ACC112 (cell line): ENCODE results near the gene SPEN.

ENCODE experiments used
- H2AFZ ChIP-seq: fragments of 200-600 bp; sonication (generic); one replicate; pipeline ENCODE4 v1.6.0; 2017; ENCODE audit warnings: antibody characterized with exemption, low read length; ENCODE audit not compliant: unreplicated experiment
- H3K27ac ChIP-seq: fragments of 200-600 bp; sonication (generic); 2 replicates; pipeline ENCODE4 v1.5.1; 2014; ENCODE audit warnings: low read depth, mild to moderate bottlenecking, antibody characterized with exemption, low read length, moderate library complexity
- H3K27me3 ChIP-seq: fragments of 200-600 bp; sonication (generic); 2 replicates; pipeline ENCODE4 v1.6.1; 2014; ENCODE audit warnings: mild to moderate bottlenecking, antibody characterized with exemption, low read length, moderate library complexity, mixed read lengths; ENCODE audit not compliant: insufficient read depth
- H3K36me3 ChIP-seq: fragments of 200-600 bp; sonication (generic); 2 replicates; pipeline ENCODE4 v1.6.1; 2016; ENCODE audit warnings: mild to moderate bottlenecking, antibody characterized with exemption, low read length, moderate library complexity, mixed read lengths; ENCODE audit not compliant: insufficient read depth
- H3K4me1 ChIP-seq: fragments of 200-600 bp; sonication (generic); one replicate; pipeline ENCODE4 v1.6.1; 2016; ENCODE audit warnings: low read length, mixed read lengths; ENCODE audit not compliant: insufficient read depth, unreplicated experiment, control insufficient read depth
- H3K4me3 ChIP-seq: fragments of 200-600 bp; sonication (generic); 2 replicates; pipeline ENCODE4 v1.5.1; 2014; ENCODE audit warnings: mild to moderate bottlenecking, low read depth, low read length
- H3K79me2 ChIP-seq: fragments of 200-600 bp; sonication (generic); one replicate; pipeline ENCODE4 v1.6.0; 2016; ENCODE audit warnings: low read length; ENCODE audit not compliant: control insufficient read depth, unreplicated experiment, insufficient read depth

Gene SPEN

GRCh38 chr1:15950763-15951295 lies 103.3 kb downstream of the SPEN start:
- peaks cover 67% of the 10 kb centered on the region for H3K4me1 ChIP-seq
- H3K79me2 ChIP-seq, result peaks cover 63% of the 10 kb centered on the region
- peak overlapping the region; percentile 65; the same call in 1 of the 2 replicates for H3K4me3 ChIP-seq
- no peak overlapping the region for H2AFZ ChIP-seq
- H3K27ac ChIP-seq, result peak overlapping the region; percentile 99
- no peaks in the 10 kb centered on the region for H3K27me3 ChIP-seq
- H3K36me3 ChIP-seq, result peaks cover 6% of the 10 kb centered on the region; the same call in 1 of the 2 replicates

- Histone ChIP-seq H3K4me1 (peaks cover 74% of the 10 kb centered on the region), H3K79me2 (peaks cover 63% of the 10 kb centered on the region), H2AFZ (no peak overlapping the region), H3K4me3 (no peak overlapping the region), H3K27me3 (no peaks in the 10 kb centered on the region), H3K36me3 (peaks cover 4% of the 10 kb centered on the region; the same call in 1 of the 2 replicates), H3K27ac (peak overlapping the region; percentile 99)
These were observed 104.0 kb downstream of the SPEN start for GRCh38 chr1:15951341-15952153.

GRCh38 chr1:15952317-15953258 lies 105.1 kb downstream of the SPEN start:
- Histone ChIP-seq H3K4me1 (peaks cover 80% of the 10 kb centered on the region), H3K4me3 (no peak overlapping the region; the same call in 1 of the 2 replicates), H2AFZ (no peak overlapping the region), H3K36me3 (peaks cover under 1% of the 10 kb centered on the region; the same call in 1 of the 2 replicates), H3K27ac (peak overlapping the region; percentile 99), H3K27me3 (no peaks in the 10 kb centered on the region), H3K79me2 (peaks cover 62% of the 10 kb centered on the region)

GRCh38 chr1:15953294-15953771 lies 105.8 kb downstream of the SPEN start:
- Histone ChIP-seq H3K27ac (peak overlapping the region; percentile 99), H3K27me3 (no peaks in the 10 kb centered on the region), H3K79me2 (peaks cover 60% of the 10 kb centered on the region), H3K36me3 (no peaks in the 10 kb centered on the region), H3K4me1 (peaks cover 80% of the 10 kb centered on the region), H3K4me3 (peak overlapping the region; percentile 9; the same call in 1 of the 2 replicates), H2AFZ (no peak overlapping the region)

- Histone ChIP-seq H3K4me1 (peaks cover 80% of the 10 kb centered on the region), H3K27ac (peak overlapping the region; percentile 99), H2AFZ (no peak overlapping the region), H3K4me3 (peak overlapping the region; percentile 9; the same call in 1 of the 2 replicates), H3K36me3 (no peaks in the 10 kb centered on the region), H3K27me3 (no peaks in the 10 kb centered on the region), H3K79me2 (peaks cover 62% of the 10 kb centered on the region)
These were observed 106.3 kb downstream of the SPEN start for GRCh38 chr1:15953791-15954241.

- H3K27me3 ChIP-seq, result no peaks in the 10 kb centered on the region
- peaks cover 81% of the 10 kb centered on the region for H3K4me1 ChIP-seq
- no peaks in the 10 kb centered on the region for H3K36me3 ChIP-seq
- no peak overlapping the region for H3K4me3 ChIP-seq
- peaks cover 62% of the 10 kb centered on the region for H3K79me2 ChIP-seq
- H3K27ac ChIP-seq, result peak overlapping the region; percentile 99
- no peak overlapping the region for H2AFZ ChIP-seq
These were observed 106.8 kb downstream of the SPEN start for GRCh38 chr1:15954316-15954715.

- H3K4me1 ChIP-seq, result peaks cover 70% of the 10 kb centered on the region
- no peaks in the 10 kb centered on the region for H3K36me3 ChIP-seq
- H3K27ac ChIP-seq, result peak overlapping the region; percentile 50
- no peak overlapping the region for H2AFZ ChIP-seq
- H3K4me3 ChIP-seq, result no peak overlapping the region
- peaks cover 61% of the 10 kb centered on the region for H3K79me2 ChIP-seq
- H3K27me3 ChIP-seq, result no peaks in the 10 kb centered on the region
These were observed 108.0 kb downstream of the SPEN start for GRCh38 chr1:15955552-15955951.

- H2AFZ ChIP-seq, result no peak overlapping the region
- H3K79me2 ChIP-seq, result peaks cover 61% of the 10 kb centered on the region
- H3K27ac ChIP-seq, result peak overlapping the region; percentile 50
- no peaks in the 10 kb centered on the region for H3K27me3 ChIP-seq
- no peak overlapping the region for H3K4me3 ChIP-seq
- H3K36me3 ChIP-seq, result no peaks in the 10 kb centered on the region
- H3K4me1 ChIP-seq, result peaks cover 64% of the 10 kb centered on the region
These were observed 108.6 kb downstream of the SPEN start for GRCh38 chr1:15956150-15956549.

- Histone ChIP-seq H3K4me1 (peaks cover 51% of the 10 kb centered on the region), H2AFZ (no peak overlapping the region), H3K27ac (peak overlapping the region; percentile 51; the same call in 1 of the 2 replicates), H3K79me2 (peaks cover 62% of the 10 kb centered on the region), H3K4me3 (no peak overlapping the region), H3K36me3 (no peaks in the 10 kb centered on the region), H3K27me3 (no peaks in the 10 kb centered on the region)
These were observed 110.0 kb downstream of the SPEN start for GRCh38 chr1:15957221-15958095.
